ENCODE data around the gene TTC6.

Gene TTC6

GRCh38 chr14:37597914-37598746 is 2.7 kb downstream of the TTC6 start:
- DNase-seq (ENCODE audit: low read depth) = no peak

- DNase-seq (ENCODE audit: low read depth) = no peak
Measured at GRCh38 chr14:37598747-37599506, 3.5 kb downstream of the TTC6 start.

GRCh38 chr14:37599507-37600368 is 4.3 kb downstream of the TTC6 start:
- DNase-seq (ENCODE audit: low read depth) = no peak

GRCh38 chr14:37600880-37601741 is 5.7 kb downstream of the TTC6 start:
- no peak for DNase-seq (ENCODE audit: low read depth)

DNA sequence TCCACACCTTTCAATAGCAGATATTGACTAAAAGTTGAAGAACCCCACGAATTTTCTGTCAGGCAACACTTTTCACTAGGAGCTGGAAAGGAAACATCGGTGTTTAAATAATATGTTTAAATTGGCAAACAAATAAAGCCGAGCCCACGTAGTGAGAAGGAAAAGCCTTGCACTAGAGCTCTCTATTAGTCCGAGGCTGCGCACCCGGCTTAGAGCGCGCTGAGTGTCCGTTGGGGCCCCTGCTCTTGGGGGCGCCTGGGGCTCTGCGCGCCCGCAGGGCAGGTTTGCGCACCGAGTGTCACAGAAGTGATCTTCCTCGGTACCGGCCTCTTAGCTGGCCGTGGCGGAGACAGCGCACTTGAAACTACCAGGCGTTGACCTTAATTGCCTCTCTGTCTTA is 6.4 kb downstream of the TTC6 start:
- no peak for DNase-seq (ENCODE audit: low read depth)

DNA sequence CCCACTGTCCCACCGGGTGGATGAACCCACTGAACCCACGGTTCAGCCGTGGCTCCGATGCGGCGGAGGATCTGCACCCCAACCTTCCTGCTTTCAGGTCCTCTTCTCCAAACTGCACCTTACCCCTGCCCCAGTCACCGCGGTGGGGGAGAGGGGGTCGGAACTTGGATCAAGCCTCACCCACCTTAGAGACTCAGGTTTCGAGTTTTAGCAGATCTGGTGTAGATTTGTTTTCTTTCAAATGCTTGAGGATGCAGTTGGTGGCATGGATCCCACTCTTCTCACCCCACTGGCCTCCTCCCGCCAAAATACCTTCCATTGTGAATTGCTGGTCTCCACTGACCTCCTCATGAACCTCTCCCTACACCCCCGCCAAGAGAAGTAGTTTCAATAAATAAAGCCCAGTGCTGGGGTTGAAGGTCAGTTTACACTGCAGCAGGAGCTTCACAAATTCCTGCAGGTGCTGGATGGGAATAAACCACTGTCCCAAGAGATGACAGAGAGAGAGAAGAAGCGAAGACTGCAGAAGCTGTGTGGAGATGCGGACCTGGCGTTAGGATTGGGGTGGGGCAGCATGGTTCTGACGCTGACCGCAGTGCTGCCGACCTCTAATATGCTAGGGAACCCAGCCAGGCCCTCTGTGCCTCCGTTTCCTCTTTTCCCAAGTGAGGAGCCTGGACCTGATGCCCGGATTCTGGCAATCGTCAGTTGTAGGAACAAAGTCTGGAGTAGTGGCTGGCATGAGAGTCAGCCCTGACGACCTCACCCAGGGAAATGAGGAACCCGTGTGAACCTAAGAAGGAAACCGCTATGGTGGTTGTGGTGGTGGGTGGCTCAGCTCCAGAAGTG is 7.4 kb downstream of the TTC6 start:
- DNase-seq (ENCODE audit: low read depth) = no peak

DNA sequence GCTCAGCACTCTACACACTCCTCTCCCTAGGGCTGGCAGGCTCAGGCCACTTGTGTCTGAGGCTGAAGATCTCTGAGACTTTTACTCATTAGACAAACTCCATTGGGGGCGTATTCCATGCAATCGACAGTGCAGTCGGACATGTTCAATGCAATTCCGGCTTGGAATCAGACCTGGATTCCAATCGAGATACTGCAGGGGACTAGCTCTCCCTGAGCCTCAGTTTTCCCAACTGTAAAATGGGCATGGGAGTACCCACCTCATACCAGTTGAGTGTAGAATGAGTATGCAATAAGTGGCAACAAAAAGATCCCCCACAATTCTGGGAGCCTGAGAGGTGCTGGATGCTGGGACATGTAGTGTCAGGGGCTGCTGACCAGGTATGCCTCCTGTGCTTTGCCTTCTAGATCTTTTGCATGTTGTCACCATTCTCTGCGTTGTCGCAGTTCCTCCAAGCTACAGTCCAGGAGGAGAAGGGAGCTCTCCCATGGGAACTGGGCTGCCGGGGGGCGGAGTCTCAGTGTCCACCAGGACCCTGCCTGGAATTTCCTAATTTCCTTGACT is 8.3 kb downstream of the TTC6 start:
- no peak for DNase-seq (ENCODE audit: low read depth)

DNA sequence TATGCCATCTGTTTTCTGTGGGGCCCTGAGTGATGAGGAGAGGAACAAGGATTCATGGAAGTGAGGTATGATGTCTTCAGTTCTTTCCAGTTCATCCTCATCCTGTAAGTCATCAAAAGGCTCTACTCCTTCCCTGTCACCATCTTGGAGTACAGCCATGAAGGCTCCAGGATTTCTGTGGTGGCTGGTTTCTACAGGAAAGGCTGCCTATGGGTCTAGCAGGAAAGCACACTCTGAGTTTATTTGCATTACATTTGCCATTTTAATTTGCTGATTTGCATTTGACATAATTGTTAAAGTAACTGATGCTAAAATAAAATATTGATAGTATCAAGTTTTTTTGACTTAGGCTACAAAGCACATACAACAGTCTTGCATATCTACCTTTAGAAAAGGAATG is 11.2 kb downstream of the TTC6 start:
- DNase-seq (ENCODE audit: low read depth) = no peak

GRCh38 chr14:37608649-37609048 is 13.2 kb downstream of the TTC6 start:
- DNase-seq (ENCODE audit: low read depth) = no peak

DNA sequence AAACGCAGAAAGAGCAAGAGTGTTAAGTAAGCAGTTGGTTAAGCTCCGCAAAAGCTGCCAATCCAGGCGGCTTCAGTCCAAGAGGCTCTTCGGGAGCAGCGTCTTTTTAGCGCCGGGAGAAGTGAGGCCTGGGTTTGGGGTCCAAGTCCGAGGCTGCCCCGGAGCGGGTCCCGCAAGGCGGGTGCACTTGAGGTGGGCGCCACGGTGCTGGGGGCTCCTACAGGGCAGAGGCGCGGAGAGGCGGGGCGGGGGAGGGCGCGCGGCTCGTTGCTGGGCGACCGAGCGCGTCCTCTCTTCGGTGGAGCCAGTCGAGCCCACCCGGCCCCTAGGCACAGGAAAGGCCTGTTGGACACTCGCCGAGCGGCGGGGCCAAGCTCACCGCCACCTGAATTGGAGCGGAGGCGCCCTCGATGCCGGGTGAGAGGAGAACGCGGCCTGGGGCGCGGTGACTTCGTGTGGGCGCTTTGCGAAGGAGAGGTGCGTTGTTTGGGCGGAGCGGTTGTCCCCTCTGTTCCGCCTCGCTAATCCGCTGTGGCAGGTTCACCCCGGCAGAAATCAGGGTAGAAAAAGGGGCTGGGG is 15.6 kb downstream of the TTC6 start:
- no peak for DNase-seq (ENCODE audit: low read depth)

- no peak for DNase-seq (ENCODE audit: low read depth)
Measured at GRCh38 chr14:37615582-37616289, 20.3 kb downstream of the TTC6 start.

DNA sequence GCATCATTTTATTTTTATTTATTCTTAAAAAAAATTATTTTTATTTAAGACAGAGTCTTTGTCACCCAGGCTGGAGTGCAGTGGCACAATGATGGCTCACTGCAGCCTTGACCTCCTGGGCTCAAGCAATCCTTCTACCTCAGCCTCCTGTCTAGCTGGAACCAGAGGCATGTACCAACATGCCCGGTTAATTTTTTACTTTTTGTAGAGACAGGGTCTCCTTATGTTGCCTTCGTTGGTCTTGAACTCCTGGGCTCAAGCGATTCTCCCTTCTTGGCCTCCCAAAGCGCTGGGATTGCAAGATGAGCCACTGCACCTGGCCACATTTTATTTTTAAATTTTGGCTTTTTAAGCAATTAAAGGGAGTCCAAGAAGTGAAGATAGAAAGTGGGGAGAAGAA is 21.4 kb downstream of the TTC6 start:
- no peak for DNase-seq (ENCODE audit: low read depth)

DNA sequence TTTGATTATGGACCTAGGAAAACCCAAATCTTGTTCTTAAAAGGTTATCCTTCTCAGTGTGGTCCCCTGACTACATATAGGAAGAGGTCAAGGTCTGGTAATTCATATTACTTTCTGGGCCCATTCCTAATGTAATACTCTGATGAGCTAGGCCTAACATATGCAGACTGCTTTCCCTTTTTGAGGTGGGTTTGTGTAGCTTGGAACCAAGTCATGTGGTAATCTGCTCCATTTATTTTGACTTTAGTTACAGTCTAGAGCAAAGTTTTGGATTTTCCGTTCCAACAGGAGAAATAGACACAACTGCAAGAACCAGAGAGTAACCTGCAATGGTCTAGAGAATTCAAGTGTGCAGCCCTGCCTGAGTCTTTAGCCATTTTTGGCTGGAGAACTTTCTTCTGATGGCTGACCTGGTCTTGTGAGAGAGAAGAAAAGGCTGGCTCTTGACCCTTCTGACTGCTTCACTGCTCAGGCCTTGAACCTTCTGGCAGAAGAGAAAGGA is 22.5 kb downstream of the TTC6 start:
- no peak for DNase-seq (ENCODE audit: low read depth)

- DNase-seq (ENCODE audit: low read depth) = no peak
Measured at GRCh38 chr14:37618498-37619028, 23.1 kb downstream of the TTC6 start.

- no peak for DNase-seq (ENCODE audit: low read depth)
Measured at GRCh38 chr14:37620856-37621255, 25.4 kb downstream of the TTC6 start.

GRCh38 chr14:37622231-37622923 is 26.9 kb downstream of the TTC6 start:
- DNase-seq (ENCODE audit: low read depth) = no peak

GRCh38 chr14:37623426-37623951 is 28.1 kb downstream of the TTC6 start:
- DNase-seq (ENCODE audit: low read depth) = no peak

DNA sequence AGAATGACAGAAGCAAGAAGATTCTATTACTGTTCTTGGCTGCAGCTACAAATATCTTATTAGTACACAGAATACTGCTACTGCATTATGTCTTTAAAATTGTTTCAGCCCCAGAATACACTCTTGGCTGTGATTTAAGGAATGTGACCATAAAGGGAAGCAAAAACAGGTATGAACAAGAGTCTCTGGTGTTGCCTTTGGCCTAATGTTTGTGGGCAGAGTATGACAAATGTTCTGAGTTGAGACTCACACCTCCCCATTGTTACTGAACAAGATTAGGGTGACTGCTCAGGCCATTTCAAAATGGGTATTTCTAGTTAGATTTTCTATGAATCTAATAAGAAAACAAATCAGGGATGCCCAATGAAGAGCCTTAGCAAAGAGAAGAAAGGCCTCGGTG is 28.5 kb downstream of the TTC6 start:
- DNase-seq (ENCODE audit: low read depth) = no peak
